Left lung (tissue), 10 donors: Measurements from ENCODE around the gene P2RX4. TPM values are rescaled to one million over a fixed set of nuclear protein-coding genes. Genes with fewer than 3 reads are reported as not detected.

Experiments used
- ATAC-seq: fragments of 200-7000 bp; cut with Tn5 transposase; one replicate; pipeline ENCODE4 v1.9.1; 2020; ENCODE audit warnings: moderate library complexity
- DNase-seq, 4 donors: peaks; one replicate each; pipeline ENCODE4 v3.0.0-alpha.2; 2013 to 2020
- H3K27ac ChIP-seq, 2 donors: fragments of 200-600 bp; sonication (generic) in 1 of 2; one replicate each; pipeline versions ENCODE4 v1.5.0 to v1.8.0; 2020 to 2021
- H3K27me3 ChIP-seq, 2 donors: fragments of 200-600 bp; sonication (generic) in 1 of 2; one replicate each; pipeline versions ENCODE4 v1.5.0 to v1.8.0; 2020 to 2021
- H3K36me3 ChIP-seq, 2 donors: fragments of 200-600 bp; sonication (generic) in 1 of 2; one replicate each; pipeline versions ENCODE4 v1.5.0 to v1.8.0; 2020 to 2021
- H3K4me1 ChIP-seq, 2 donors: fragments of 200-600 bp; one replicate each; pipeline ENCODE4 v1.8.0; 2021
- H3K4me3 ChIP-seq, 2 donors: fragments of 200-600 bp; sonication (generic) in 1 of 2; one replicate each; pipeline versions ENCODE4 v1.5.0 to v1.8.0; 2020 to 2021; ENCODE audit warnings: mild to moderate bottlenecking in 1 of 2
- H3K9me3 ChIP-seq, 2 donors: fragments of 200-600 bp; sonication (generic) in 1 of 2; one replicate each; pipeline versions ENCODE4 v1.5.0 to v1.8.0; 2020 to 2021
- CTCF ChIP-seq, 2 donors: fragments of 200-600 bp; sonication (generic) in 1 of 2; IDR thresholded peaks; one replicate each; pipeline versions ENCODE4 v1.5.0 to v1.8.0; 2021; ENCODE audit warnings: antibody characterized with exemption in 2 of 2
- intact Hi-C, 2 donors: fragments of 100-400 bp; cut with DNase I; formaldehyde crosslinking; loops; one replicate each; pipeline versions ENCODE4 v1.11.2 to v1.14.2; 2022
- polyA plus RNA-seq, 6 donors: library from polyadenylated mRNA; unstranded; fragments of 120-200 nt; gene quantifications; one replicate each; pipeline ENCODE4 v1.2.1, GENCODE V29; 2013; ENCODE audit not compliant: insufficient read length in 6 of 6
- total RNA-seq, 2 donors: library from RNA; stranded (reverse); fragmentation: NEBNext Ultra II Directional; extraction: Animal tissue kit (Norgen Biotek cat#: 25700); gene quantifications; one replicate each; pipeline ENCODE4 v1.2.1, GENCODE V29; 2021
- donor health status: DM: no; HTN: yes; CAD: no.
- donor health status: DM: no; HTN: no; CAD: no.

The P2RX4 gene
- total and polyA plus RNA-seq, 8 donors = 29.2 to 75.1 (median 31.2) TPM

- Histone ChIP-seq H3K4me3 (no peak overlapping the region), H3K27ac (no peak overlapping the region), H3K4me1 (no peaks in the 10 kb centered on the region), H3K36me3 (peaks cover 0 to 96% of the 10 kb centered on the region in 2 donors), H3K9me3 (no peaks in the 10 kb centered on the region), H3K27me3 (no peaks in the 10 kb centered on the region)
- intact Hi-C loops = no loop called here
- ATAC-seq (no peak), DNase-seq (peak in 1 of 4 donors; percentile 24)
- no peak for TF ChIP-seq CTCF (IDR thresholded peaks at IDR 0.05)
Measured at GRCh38 chr12:121250359-121250758, 40.4 kb downstream of the P2RX4 start.

- no peak for TF ChIP-seq CTCF (IDR thresholded peaks at IDR 0.05)
- H3K4me3 ChIP-seq = no peak overlapping the region
- ATAC-seq (no peak), DNase-seq (no peak)
- no peaks in the 10 kb centered on the region for H3K9me3 ChIP-seq
- peaks cover 0 to 97% of the 10 kb centered on the region in 2 donors for H3K36me3 ChIP-seq
- no peaks in the 10 kb centered on the region for H3K4me1 ChIP-seq
- intact Hi-C loops = no loop called here
- no peak overlapping the region for H3K27ac ChIP-seq
- no peaks in the 10 kb centered on the region for H3K27me3 ChIP-seq
Measured at GRCh38 chr12:121251838-121252237, 41.9 kb downstream of the P2RX4 start.

GRCh38 chr12:121252712-121253345 lies 42.9 kb downstream of the P2RX4 start:
- intact Hi-C loops = no loop called here
- no peaks in the 10 kb centered on the region for H3K9me3 ChIP-seq
- ATAC-seq (no peak), DNase-seq (peak in 1 of 4 donors; percentile 45)
- TF ChIP-seq CTCF (IDR thresholded peaks at IDR 0.05) = no peak
- H3K27me3 ChIP-seq = no peaks in the 10 kb centered on the region
- no peaks in the 10 kb centered on the region for H3K4me1 ChIP-seq
- H3K36me3 ChIP-seq = peaks cover 0 to 97% of the 10 kb centered on the region in 2 donors
- no peak overlapping the region for H3K27ac ChIP-seq
- H3K4me3 ChIP-seq = no peak overlapping the region

- intact Hi-C loops = no loop called here
- H3K36me3 ChIP-seq = peaks cover 0 to 97% of the 10 kb centered on the region in 2 donors
Measured at GRCh38 chr12:121253638-121254335, 43.9 kb downstream of the P2RX4 start.

More at GRCh38 chr12:121253638-121254335, 43.9 kb downstream of the P2RX4 start:
- Histone ChIP-seq H3K27ac (no peak overlapping the region), H3K27me3 (no peaks in the 10 kb centered on the region), H3K4me1 (no peaks in the 10 kb centered on the region), H3K9me3 (no peaks in the 10 kb centered on the region), H3K4me3 (no peak overlapping the region)
- DNase-seq = peak in 1 of 4 donors; percentile 34
- no peak for TF ChIP-seq CTCF (IDR thresholded peaks at IDR 0.05)
- ATAC-seq = no peak
